NCI-H774 (cell line): ENCODE measurements around the gene RAB4B.
"Not testable (repeated sequence)": the region's sequence is repeated elsewhere in the genome, so short reads cannot be mapped to it uniquely, and the experiment has no call there.

Experiments used
- DNase-seq: peaks from one replicate; lab custom pipeline; 2025; lab: John Stamatoyannopoulos, UW

Gene RAB4B

GRCh38 chr19:40750874-40751537 lies 27.0 kb upstream of the RAB4B start, which contains the start of gene SNRPA:
Gene SNRPA (plus strand): TSS chr19:40751203. CDS start chr19:40751409, 206 bp downstream.
- DNase-seq = peak; percentile 96

DNA sequence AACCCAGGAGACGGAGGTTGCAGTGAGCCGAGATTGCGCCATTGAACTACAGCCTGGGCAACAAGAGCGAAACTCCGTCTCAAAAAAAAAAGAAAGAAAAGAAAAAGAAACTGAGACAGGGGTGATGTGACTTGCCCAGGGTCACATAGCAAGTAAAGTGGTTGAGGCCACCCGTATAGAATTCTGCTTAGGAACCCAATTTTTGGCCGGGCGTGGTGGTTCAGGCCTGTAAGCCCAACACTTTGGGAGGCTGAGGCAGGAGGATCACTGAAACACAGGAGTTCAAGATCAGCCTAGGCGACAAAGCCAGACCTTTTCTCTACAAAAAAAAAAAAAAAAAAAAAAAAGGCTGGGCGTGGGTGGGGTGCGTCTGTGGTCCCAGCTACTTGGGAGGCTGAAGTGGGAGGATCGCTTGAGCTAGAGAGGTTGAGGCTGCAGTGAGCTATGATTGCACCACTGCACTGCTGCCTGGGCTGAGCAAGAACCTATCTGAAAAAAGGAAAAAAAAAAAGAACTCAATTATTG lies 25.7 kb upstream of the RAB4B start:
- DNase-seq = no peak

- DNase-seq = no peak
These were observed 23.3 kb upstream of the RAB4B start for GRCh38 chr19:40754611-40755247.

- no peak for DNase-seq
These were observed 22.8 kb upstream of the RAB4B start for GRCh38 chr19:40755248-40755624.

GRCh38 chr19:40755791-40756190 lies 22.3 kb upstream of the RAB4B start:
- DNase-seq = no peak

DNA sequence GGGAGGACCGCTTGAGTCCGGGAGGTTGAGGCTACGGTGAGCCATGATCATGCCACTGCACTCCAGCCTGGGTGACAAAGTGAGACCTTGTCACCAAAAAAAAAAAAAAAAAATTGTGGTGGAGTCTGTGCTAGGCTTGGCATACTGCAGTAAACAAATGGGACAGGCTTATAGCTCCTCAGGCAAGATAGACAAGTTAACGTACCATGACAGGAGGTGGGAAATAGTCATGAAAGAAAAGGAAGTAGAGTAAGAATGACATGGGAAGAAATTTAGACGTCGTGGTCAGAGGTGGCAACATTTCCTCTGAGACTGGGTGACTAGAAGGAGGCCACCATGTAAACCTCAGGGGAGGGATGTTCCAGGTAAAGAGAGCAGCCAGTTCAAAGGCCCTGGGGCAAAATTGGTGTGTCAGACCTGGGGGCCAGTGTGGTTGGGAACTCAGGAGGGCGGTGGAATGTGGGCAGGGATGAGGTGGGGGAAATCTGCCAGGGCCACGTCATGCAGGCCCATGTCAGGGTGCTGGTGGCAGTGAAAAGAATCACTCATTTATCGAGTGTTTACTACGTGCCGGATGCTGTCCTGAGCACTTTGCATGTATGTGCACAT lies 21.4 kb upstream of the RAB4B start:
- DNase-seq = no peak

- DNase-seq = no peak
These were observed 19.6 kb upstream of the RAB4B start for GRCh38 chr19:40758491-40758890.

- no peak for DNase-seq
These were observed 18.7 kb upstream of the RAB4B start for GRCh38 chr19:40759352-40759751.

DNA sequence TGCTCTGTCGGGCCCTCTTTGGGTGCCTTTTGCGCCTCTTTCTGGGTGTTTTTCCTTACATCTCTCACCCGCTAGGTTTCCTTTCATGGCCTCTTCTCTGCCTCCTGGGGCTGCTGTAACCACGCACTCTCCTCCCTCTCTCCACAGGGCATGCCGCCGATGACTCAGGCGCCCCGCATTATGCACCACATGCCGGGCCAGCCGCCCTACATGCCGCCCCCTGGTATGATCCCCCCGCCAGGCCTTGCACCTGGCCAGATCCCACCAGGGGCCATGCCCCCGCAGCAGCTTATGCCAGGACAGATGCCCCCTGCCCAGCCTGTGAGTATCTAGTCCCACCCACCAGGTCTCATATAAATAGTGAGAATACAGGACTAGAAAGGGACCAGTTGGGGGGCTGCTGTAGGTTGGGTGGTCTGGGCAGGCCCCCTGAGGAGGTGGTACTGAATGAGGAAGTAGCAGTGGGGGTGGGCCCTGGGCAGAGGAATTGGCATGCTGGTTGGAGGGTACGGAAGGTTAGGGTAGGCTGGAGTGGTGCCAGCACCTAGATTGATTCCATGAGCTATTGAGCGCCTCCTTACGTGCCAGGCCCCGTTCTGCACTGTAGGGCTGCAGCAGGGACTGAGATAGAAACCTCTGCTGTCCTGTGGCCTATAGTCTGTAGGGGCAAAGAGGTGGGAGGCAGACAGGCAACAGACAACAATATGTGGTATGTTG lies 15.1 kb upstream of the RAB4B start:
- DNase-seq = no peak

DNA sequence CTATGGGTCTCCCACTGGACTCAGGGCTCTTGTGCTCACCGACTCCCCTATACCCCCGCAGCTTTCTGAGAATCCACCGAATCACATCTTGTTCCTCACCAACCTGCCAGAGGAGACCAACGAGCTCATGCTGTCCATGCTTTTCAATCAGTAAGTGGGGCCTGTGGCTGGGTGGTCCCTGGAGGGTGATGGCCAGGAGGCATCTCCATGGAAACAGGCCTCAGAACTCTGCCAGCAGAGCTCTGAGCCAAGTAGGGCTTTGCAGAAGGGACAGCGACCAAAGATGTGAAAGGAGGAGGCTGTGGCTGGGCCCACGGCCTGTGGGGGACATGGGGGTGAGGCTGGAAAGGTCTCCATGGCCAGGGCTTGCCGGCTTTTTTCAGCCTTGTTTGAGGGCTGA lies 14.5 kb upstream of the RAB4B start:
- DNase-seq = no peak

GRCh38 chr19:40763963-40764362 lies 14.1 kb upstream of the RAB4B start:
- DNase-seq = no peak

- DNase-seq = not testable (repeated sequence)
These were observed 11.7 kb upstream of the RAB4B start for GRCh38 chr19:40766385-40766784.

GRCh38 chr19:40768869-40769268 lies 9.2 kb upstream of the RAB4B start:
- DNase-seq = no peak

- DNase-seq = not testable (repeated sequence)
These were observed 6.8 kb upstream of the RAB4B start for GRCh38 chr19:40771101-40771862.

- no peak for DNase-seq
These were observed 3.0 kb upstream of the RAB4B start, which contains the start of gene MIA for GRCh38 chr19:40774916-40775631. Gene MIA (plus strand): TSS chr19:40775521. CDS start chr19:40775543, 22 bp downstream.

DNA sequence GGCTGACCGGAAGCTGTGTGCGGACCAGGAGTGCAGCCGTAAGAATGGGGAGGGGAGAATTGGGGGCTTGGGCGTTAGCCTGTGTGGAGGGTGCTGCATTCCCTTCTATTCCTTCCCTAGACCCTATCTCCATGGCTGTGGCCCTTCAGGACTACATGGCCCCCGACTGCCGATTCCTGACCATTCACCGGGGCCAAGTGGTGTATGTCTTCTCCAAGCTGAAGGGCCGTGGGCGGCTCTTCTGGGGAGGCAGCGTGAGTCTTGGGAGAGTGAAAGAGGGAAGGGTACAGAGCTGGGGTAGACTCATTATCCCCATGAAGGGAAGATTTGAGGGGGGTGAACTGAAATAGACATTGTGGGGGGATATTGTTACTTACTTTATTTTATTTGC lies 2.4 kb upstream of the RAB4B start:
- DNase-seq = no peak

DNA sequence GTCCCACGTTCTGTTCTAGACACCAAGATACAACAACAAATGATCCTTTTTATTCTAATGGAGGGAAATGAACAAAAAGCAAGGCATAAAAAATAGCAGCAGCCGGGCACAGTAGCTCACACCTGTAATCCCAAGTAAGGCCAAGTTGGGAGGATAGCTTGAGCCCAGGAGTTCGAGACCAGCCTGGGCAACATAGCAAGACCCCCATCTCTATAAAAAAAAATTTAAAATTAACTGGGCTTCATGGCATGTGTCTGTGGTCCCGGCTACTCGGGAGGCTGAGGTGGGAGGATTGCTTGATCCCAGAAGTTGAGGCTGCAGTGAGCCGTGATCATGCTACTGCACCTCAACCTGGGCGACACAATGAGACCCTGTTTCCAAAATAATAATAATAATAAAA lies 1.7 kb upstream of the RAB4B start:
- DNase-seq = no peak

DNA sequence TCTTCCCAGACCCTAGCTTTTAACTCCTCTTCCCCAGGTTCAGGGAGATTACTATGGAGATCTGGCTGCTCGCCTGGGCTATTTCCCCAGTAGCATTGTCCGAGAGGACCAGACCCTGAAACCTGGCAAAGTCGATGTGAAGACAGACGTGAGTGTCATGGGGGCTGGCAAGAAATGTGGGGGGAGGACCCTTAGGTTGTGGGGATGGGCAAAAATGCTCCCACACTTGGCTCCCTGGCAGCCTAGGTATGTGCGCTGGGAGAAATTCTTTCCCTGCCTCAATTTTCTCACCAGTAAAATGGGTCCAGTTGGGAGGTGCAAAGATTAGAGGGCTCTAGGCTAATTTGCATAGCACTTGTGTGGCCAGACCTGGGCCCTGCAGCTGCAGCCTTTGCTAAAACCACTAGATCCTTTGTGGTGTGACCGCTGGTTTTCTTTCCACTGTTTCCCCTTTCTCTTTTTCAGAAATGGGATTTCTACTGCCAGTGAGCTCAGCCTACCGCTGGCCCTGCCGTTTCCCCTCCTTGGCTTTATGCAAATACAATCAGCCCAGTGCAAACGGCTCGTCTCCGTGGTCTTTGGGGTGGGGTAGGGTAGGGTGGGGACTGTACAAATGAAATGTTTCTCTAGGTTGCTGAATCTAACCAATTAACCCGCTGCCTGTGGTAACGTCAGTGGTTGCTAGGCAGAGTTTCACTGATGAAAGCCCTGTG lies 959 bp upstream of the RAB4B start:
- DNase-seq = peak; percentile 88

DNA sequence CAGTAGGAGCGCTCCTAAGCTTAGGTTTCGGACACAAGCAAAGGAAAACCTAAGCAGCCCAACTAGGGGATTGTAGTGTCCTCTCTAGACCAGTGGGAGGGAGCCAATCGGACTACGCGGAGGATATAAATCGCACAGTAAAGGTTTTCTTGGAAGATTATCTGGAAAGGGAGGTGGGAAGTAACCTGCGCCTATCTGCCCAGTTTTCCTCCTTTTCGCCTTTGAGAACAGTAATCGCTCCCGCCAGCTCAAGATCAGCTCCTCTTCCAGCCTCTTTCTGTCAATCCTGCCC lies 456 bp upstream of the RAB4B start:
- DNase-seq = no peak

GRCh38 chr19:40778706-40779284 lies 748 bp downstream of the RAB4B start:
- DNase-seq = no peak
